Measurements from ENCODE around the gene ACTR2.
"Not testable (repeated sequence)": the region's sequence is repeated elsewhere in the genome, so short reads cannot be mapped to it uniquely, and the experiment has no call there.

ACTR2 gene

GRCh38 chr2:65255356-65255755, 27.7 kb downstream of the ACTR2 start:
- no peak overlapping the region for H3K4me3 ChIP-seq (replicated peaks; ENCODE audit: low read depth, low read length)
- no peak for TF ChIP-seq CTCF (IDR thresholded peaks at IDR 0.05; ENCODE audit: low read depth, low read length, missing control alignments)
- DNase-seq (ENCODE audit: extremely low read depth, low read depth): no peak

- TF ChIP-seq CTCF (IDR thresholded peaks at IDR 0.05; ENCODE audit: low read depth, low read length, missing control alignments): no peak
- DNase-seq (ENCODE audit: extremely low read depth, low read depth): no peak
- H3K4me3 ChIP-seq (replicated peaks; ENCODE audit: low read depth, low read length): no peak overlapping the region
Observed at GRCh38 chr2:65256054-65256453, 28.4 kb downstream of the ACTR2 start.

GRCh38 chr2:65257866-65258265, 30.2 kb downstream of the ACTR2 start:
- not testable (repeated sequence) for H3K4me3 ChIP-seq (replicated peaks; ENCODE audit: low read depth, low read length); DNase-seq (ENCODE audit: extremely low read depth, low read depth)

GRCh38 chr2:65261676-65262075, 34.0 kb downstream of the ACTR2 start:
- no peak overlapping the region for H3K4me3 ChIP-seq (replicated peaks; ENCODE audit: low read depth, low read length)
- DNase-seq (ENCODE audit: extremely low read depth, low read depth): no peak
- TF ChIP-seq CTCF (IDR thresholded peaks at IDR 0.05; ENCODE audit: low read depth, low read length, missing control alignments): no peak

- TF ChIP-seq CTCF (IDR thresholded peaks at IDR 0.05; ENCODE audit: low read depth, low read length, missing control alignments): no peak
- H3K4me3 ChIP-seq (replicated peaks; ENCODE audit: low read depth, low read length): no peak overlapping the region
- DNase-seq (ENCODE audit: extremely low read depth, low read depth): no peak
Observed at GRCh38 chr2:65263262-65263661, 35.6 kb downstream of the ACTR2 start.

GRCh38 chr2:65263986-65264385, 36.4 kb downstream of the ACTR2 start:
- TF ChIP-seq CTCF (IDR thresholded peaks at IDR 0.05; ENCODE audit: low read depth, low read length, missing control alignments): no peak
- no peak for DNase-seq (ENCODE audit: extremely low read depth, low read depth)
- H3K4me3 ChIP-seq (replicated peaks; ENCODE audit: low read depth, low read length): no peak overlapping the region

GRCh38 chr2:65264821-65265670, 37.4 kb downstream of the ACTR2 start:
- peak; percentile 58 for TF ChIP-seq CTCF (IDR thresholded peaks at IDR 0.05; ENCODE audit: low read depth, low read length, missing control alignments)
- H3K4me3 ChIP-seq (replicated peaks; ENCODE audit: low read depth, low read length): no peak overlapping the region
- DNase-seq (ENCODE audit: extremely low read depth, low read depth): peak; percentile 58
